Measurements from ENCODE around the gene NCKIPSD.

The NCKIPSD gene

DNA sequence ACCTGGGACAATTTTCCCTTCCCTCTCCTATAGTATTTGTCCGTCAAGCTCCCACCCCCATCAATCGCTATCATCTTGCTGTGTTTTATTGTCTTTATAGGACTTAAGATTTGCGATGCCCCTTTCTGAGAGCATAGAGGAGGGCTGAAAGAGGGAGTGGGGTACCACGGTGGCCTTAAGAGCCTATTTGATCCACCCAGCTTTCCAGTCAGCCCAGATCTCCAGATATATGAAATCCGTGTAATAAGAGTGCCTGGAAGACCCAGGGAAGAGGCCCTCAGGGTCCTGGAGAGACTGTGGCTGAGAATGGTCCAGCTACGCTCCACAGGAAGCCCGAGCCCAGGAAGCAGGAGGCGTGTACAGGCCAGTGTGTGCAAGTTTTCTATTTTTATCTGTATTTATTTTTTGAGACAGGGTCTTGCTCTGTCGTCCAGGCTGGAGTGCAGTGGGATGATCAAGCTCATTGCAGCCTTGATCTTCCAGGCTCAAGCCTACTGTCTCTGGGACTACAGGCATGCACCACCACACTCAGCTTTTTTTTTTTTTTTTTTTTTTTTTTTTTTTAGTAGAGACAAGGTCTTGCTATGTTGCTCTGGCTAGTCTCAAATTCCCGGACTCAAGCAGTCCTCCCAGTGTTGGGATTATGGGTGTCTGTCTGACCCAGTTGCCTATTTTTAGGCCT, 964 bp upstream of the NCKIPSD start:
- H3K4me1 ChIP-seq = peaks cover 17% of the 10 kb centered on the region
- peaks cover 44% of the 10 kb centered on the region for H3K36me3 ChIP-seq
- TF ChIP-seq, protein P1, sequence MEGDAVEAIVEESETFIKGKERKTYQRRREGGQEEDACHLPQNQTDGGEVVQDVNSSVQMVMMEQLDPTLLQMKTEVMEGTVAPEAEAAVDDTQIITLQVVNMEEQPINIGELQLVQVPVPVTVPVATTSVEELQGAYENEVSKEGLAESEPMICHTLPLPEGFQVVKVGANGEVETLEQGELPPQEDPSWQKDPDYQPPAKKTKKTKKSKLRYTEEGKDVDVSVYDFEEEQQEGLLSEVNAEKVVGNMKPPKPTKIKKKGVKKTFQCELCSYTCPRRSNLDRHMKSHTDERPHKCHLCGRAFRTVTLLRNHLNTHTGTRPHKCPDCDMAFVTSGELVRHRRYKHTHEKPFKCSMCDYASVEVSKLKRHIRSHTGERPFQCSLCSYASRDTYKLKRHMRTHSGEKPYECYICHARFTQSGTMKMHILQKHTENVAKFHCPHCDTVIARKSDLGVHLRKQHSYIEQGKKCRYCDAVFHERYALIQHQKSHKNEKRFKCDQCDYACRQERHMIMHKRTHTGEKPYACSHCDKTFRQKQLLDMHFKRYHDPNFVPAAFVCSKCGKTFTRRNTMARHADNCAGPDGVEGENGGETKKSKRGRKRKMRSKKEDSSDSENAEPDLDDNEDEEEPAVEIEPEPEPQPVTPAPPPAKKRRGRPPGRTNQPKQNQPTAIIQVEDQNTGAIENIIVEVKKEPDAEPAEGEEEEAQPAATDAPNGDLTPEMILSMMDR (IDR thresholded peaks at IDR 0.05; ENCODE audit: low read depth, low read length) = no peak
- H3K27me3 ChIP-seq = no peaks in the 10 kb centered on the region
- DNase-seq = no peak
- no peaks in the 10 kb centered on the region for H3K9me3 ChIP-seq
- H3K4me3 ChIP-seq (ENCODE audit: low read depth, low read length) = peak overlapping the region; percentile 70; the same call in 1 of the 2 replicates

DNA sequence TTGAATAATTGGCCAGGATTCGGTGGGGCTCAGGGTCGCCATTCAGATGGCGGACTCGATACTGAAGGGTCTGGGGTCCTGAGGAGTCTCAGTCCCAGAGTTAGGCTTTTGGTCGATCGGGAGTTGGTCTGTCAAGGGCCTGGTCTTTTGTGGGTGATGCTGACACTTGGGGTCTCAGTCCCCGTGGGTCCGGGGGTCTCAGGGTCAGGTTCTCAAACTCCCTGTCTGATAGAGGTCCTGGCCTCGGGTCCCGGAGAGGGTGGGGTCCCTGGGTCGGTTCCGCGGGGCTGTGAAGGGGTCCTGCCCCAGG, 467 bp downstream of the NCKIPSD start:
- H3K36me3 ChIP-seq = peaks cover 44% of the 10 kb centered on the region

DNA sequence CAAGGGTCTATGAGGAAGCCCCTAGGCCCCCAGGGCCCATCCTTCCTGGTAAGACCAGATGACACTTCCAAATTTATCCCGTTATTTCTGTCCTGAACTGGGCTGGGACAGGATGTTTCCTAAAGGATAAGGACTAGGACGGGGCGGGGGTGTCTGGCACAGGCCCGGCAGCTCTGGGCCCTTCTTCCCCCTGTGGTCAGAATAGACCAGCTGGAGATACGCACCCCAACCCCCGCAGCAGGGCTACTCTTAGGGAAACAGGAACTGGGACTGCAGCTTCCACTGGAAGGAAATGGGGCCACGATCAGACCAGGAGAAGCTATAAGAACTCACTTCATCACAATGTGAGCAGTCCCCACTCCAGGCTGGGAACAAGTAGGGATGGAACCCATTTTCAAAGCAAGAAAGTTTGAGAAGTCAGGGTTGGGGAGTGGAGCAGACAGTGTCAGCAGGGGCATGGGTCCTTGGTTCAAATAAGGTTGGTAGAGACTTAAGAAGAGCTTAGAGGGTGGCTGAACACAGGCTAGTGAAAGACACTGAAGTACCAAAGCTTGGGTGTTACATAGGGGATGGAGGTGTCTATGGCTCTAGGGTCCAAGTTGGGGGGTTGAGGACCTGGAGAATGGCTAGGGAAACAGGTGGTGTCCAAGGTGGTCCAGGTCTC, 1.1 kb downstream of the NCKIPSD start:
- H3K36me3 ChIP-seq = peaks cover 41% of the 10 kb centered on the region
- TF ChIP-seq, protein P1 (IDR thresholded peaks at IDR 0.05; ENCODE audit: low read depth, low read length) = no peak

More for the DNA sequence above, 467 bp downstream of the NCKIPSD start:
- Histone ChIP-seq H3K4me3 (ENCODE audit: low read depth, low read length) (peak overlapping the region; percentile 70), H3K9me3 (no peaks in the 10 kb centered on the region), H3K4me1 (peaks cover 17% of the 10 kb centered on the region), H3K27me3 (no peaks in the 10 kb centered on the region)
- DNase-seq = no peak
- TF ChIP-seq, protein P1 (IDR thresholded peaks at IDR 0.05; ENCODE audit: low read depth, low read length) = peak; percentile 15; the same call in 1 of the 2 replicates

DNA sequence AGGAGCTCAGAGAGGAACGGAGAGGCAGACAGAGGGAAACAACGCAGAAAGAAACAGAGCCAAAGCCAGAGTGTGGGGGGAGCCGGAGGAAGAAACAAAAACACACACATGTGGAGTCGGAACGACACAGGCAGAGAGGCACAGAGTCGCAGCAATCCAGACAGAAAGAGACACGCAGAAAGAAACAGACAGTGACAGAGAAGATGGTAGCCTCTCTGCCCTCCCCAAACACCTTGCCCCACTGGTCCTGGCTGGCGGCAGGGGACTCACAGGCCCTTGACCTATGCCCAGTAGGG, 1.7 kb downstream of the NCKIPSD start:
- DNase-seq = no peak

More for the DNA sequence above, 1.1 kb downstream of the NCKIPSD start:
- Histone ChIP-seq H3K9me3 (no peaks in the 10 kb centered on the region), H3K27me3 (no peaks in the 10 kb centered on the region), H3K4me3 (ENCODE audit: low read depth, low read length) (peak overlapping the region; percentile 34), H3K4me1 (peaks cover 17% of the 10 kb centered on the region)
- no peak for DNase-seq

DNA sequence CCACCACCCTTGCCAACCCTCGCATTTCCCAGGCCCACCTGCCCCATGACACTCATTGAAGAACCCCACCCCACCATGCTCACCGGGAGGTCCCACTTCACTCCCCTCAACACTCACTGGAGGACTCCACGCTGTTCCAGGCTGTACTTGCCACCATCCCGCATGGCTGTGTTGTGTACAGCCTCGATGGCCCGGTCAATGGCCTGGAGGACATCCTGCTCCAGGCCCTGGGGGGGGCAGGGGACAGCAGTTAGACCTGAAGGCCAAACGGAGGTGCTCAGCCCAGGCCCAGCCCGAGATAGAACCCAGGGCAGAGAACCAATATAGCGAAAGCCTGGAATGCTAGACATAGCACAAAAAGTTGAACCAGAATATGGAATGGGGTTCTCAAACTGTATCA, 2.9 kb downstream of the NCKIPSD start:
- Histone ChIP-seq H3K4me1 (peaks cover 17% of the 10 kb centered on the region), H3K9me3 (no peaks in the 10 kb centered on the region), H3K27me3 (no peaks in the 10 kb centered on the region), H3K4me3 (ENCODE audit: low read depth, low read length) (no peak overlapping the region), H3K36me3 (peaks cover 31% of the 10 kb centered on the region)
- TF ChIP-seq, protein P1 (IDR thresholded peaks at IDR 0.05; ENCODE audit: low read depth, low read length) = no peak
- DNase-seq = no peak

More for the DNA sequence above, 1.7 kb downstream of the NCKIPSD start:
- TF ChIP-seq, protein P1 (IDR thresholded peaks at IDR 0.05; ENCODE audit: low read depth, low read length) = no peak
- peaks cover 17% of the 10 kb centered on the region for H3K4me1 ChIP-seq
- H3K9me3 ChIP-seq = no peaks in the 10 kb centered on the region
- peak overlapping the region; percentile 34 for H3K4me3 ChIP-seq (ENCODE audit: low read depth, low read length)
- H3K27me3 ChIP-seq = no peaks in the 10 kb centered on the region
- peaks cover 38% of the 10 kb centered on the region for H3K36me3 ChIP-seq

DNA sequence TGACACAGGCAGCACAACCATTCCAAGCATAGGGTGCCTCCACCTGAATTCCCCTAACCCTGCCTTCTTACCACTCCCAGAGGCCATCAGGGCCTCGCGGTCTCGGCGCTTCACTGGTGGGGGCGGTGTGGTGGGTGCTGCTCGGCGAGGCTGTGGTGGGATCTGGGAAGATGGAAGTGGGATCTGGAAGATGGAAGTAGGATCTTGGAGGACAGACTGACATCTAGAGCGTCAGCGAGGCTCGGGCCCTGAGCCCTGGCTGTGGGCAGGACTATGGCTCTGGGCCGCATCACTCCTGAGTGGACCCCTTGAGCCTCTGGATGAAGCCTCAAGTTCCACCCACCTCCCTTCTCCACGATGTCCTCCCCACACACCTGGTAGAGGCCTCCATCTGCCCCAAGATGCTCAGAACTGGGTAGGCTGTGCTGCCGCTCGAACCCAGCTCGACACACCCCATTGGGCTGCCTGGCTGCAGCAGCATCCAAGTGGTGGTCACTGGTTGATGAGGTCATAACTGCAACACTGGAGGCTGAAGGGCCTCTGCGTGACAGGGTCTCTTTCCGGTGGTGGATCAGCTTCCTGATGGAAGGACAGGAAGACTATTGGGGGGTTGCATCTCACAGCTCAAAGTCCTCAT, 3.6 kb downstream of the NCKIPSD start:
- H3K4me3 ChIP-seq (ENCODE audit: low read depth, low read length) = no peak overlapping the region
- peaks cover 17% of the 10 kb centered on the region for H3K4me1 ChIP-seq
- no peak for DNase-seq
- H3K27me3 ChIP-seq = no peaks in the 10 kb centered on the region
- TF ChIP-seq, protein P1 (IDR thresholded peaks at IDR 0.05; ENCODE audit: low read depth, low read length) = no peak
- H3K36me3 ChIP-seq = peaks cover 29% of the 10 kb centered on the region
- H3K9me3 ChIP-seq = no peaks in the 10 kb centered on the region

Measured in BE2C (cell line).